AG20443 (cell line): ENCODE data around the gene IGF1R.
"Not testable (repeated sequence)": the region's sequence is repeated elsewhere in the genome, so short reads cannot be mapped to it uniquely, and the experiment has no call there.

Experiments used
- DNase-seq: peaks from one replicate; pipeline ENCODE4 v3.0.0; 2012; ENCODE audit warnings: low spot score, mixed read lengths

The IGF1R gene

DNA sequence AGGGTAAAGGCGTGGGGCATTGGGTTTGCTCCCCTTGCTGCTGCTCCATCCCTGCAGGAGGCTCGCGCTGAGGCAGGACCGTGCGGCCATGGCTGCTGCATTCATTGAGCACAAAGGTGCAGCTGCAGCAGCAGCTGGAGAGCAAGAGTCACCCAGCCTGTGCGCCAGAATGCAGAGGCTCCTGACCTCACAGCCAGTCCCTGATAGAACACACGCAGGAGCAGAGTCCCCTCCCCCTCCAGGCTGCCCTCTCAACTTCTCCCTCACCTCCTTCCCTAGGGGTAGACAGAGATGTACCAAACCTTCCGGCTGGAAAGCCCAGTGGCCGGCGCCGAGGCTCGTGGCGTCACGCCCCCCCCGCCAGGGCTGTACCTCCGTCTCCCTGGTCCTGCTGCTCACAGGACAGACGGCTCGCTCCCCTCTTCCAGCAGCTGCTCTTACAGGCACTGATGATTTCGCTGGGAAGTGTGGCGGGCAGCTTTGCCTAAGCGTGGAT lies 312.3 kb downstream of the IGF1R start:
- DNase-seq: no peak

DNA sequence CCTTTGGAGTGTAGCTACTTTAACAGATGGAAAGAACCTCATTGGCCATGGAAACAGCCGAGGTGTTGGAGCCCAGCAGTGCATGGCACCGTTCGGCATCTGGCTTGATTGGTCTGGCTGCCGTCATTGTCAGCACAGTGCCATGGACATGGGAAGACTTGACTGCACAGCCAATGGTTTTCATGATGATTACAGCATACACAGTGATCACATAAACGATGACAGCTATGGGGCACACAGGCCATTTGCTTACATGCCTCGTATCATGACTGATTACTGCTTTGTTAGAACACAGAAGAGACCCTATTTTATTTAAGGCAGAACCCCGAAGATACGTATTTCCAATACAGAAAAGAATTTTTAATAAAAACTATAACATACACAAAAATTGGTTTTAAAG lies 315.1 kb downstream of the IGF1R start:
- no peak for DNase-seq

- no peak for DNase-seq
Observed at GRCh38 chr15:98964466-98965133, 316.3 kb downstream of the IGF1R start.

- not testable (repeated sequence) for DNase-seq
Observed at GRCh38 chr15:98965134-98965491, 316.8 kb downstream of the IGF1R start.

- no peak for DNase-seq
Observed at GRCh38 chr15:98965597-98965996, 317.3 kb downstream of the IGF1R start.

GRCh38 chr15:98966091-98966787 lies 317.9 kb downstream of the IGF1R start:
- peak; percentile 30 for DNase-seq

DNA sequence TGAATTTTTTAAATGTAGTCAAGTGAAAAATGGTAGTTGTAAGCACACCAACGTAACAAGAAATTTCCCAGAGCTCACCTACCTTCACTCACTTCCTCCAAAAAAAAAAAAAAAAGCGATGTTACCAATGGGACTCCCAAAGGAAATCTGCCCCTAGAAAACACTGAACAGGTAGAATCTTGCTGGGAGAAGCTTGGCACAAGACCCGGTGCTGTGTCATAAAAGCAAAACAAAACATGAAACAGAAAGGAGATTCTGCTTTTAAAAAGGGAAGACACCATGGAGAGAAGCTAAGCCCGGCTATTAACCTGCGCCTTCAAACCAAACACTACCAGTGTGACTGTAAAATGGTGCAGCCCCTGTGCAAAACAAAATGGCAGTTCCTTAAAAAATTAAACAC lies 318.8 kb downstream of the IGF1R start:
- DNase-seq: no peak

- DNase-seq: no peak
Observed at GRCh38 chr15:98967916-98968315, 319.6 kb downstream of the IGF1R start.

- DNase-seq: no peak
Observed at GRCh38 chr15:98968576-98968975, 320.2 kb downstream of the IGF1R start.

DNA sequence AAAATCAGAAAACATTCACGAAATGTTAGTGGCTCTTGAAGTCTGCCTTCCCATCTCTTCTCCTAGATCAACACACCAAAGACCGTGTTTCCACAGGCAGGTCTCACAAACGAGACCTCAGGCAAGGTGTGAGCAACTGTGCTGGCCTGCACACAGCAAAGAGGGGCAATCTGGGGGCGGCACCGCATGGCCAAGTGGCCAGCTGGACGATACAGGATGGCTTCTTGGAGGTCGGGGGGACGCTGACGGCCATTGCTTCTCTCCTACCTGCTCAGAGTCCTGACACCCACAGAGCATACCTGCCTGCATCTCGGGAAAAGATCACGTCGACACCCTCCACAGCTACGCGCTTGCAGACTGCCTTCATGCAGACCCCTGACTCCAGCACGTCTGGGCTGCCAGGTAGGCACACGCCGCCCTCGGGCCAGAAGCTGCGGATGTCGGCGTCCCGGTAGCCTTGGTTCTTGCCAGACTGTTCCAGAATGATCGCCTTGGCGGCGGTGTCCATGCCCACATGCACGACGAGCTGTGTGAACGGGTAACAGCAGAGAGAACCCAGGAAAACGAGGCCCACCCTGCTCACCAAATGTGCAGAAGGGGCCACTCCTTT lies 320.9 kb downstream of the IGF1R start:
- DNase-seq: no peak

GRCh38 chr15:98970799-98971198 lies 322.5 kb downstream of the IGF1R start:
- DNase-seq: no peak

DNA sequence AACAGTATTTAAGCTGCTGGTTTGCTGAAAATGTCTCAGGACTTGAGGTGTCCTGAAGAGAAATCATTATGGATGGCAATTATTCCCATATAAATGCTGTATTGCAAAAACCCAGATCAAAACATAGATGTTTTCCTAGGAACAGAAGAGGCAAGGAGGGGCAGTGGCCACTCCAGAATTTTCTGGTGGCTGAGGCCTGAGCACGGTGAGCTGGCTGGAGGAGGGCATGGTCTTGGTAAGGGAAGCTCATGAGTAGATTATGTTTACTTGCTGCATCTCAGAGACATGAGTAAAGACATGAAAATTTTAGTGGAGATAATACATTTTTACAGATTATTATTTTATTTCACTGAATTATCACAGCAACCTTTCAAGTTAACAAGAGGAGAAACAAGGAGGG lies 328.2 kb downstream of the IGF1R start:
- no peak for DNase-seq

- no peak for DNase-seq
Observed at GRCh38 chr15:98977441-98977840, 329.1 kb downstream of the IGF1R start.

DNA sequence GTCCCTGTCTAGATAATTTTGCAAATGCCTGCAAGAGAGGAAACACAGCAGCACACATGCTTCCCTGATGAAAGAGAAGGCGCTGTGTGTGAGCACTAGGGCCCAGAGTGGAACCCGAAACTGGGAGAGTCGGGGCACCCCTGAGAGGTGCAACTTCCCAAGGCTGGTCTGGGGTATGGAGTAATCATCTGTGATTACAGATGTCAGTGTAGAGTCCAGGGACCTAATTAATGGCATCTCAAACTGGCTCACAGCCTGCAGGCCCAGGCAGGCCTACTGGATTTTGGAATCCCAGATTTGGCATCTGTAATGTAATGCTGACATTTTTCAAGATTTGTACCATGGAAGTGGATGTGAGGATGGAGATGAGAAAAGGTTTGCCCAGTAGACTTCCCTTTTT lies 329.8 kb downstream of the IGF1R start:
- no peak for DNase-seq

DNA sequence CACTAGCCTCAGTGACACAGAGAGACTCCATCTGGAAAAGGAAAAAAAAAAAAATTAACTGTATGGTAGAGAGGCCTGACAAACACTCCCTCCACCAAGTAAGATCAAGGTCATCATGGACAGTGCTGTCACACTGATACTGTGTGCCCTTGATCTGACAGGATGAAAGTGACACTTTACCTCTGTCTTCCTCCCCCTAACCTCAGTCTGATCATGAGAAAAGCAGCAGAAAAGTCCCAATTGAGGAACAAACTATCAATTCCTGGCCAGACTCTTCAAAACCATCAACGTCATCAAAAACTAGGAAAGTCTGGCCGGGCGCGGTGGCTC lies 332.5 kb downstream of the IGF1R start:
- DNase-seq: no peak

DNA sequence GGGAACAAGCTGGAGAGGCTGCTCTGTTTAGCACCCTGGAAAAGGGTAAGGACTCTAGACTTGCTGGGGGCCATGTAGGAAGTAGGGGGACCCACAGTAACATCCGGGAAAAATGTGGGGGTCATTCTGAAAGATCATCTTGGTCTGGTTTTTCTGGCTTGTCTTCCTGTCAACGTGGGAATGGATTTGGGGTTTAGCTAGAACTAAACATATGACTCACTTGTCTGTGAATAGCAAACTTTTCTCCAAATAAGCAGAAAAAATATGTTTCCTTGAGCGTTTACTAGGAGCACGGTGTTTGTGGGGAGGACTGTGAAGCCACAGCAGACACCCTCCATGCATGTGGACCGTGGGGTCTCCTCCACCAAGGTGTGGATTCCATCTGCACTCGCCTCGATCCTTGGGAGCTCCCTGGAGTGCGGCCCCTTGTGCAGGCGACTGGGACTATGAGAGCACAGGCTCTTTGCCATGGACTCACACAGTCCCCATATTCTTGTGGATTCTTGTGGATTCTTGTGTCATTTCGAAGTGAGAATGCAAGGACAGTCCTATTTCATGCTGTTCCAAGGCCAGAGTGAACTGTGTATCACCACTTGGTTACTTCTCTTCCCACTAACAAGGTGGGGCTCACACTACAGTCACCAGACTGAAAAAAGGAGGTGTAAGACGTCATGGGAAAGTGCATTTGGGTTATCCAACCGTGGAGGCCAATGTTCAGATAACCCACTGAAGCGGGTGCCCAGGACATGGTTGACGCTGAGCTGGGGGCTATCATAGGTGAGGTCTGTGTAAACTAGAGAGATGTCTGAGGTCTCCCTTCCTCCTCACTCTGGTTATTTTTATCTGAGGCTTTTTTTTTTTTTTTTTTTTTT lies 333.7 kb downstream of the IGF1R start:
- DNase-seq: peak; percentile 27

GRCh38 chr15:98983334-98983733 lies 335.0 kb downstream of the IGF1R start:
- peak; percentile 88 for DNase-seq

GRCh38 chr15:98986281-98986680 lies 337.9 kb downstream of the IGF1R start:
- no peak for DNase-seq

GRCh38 chr15:98994892-98995291 lies 346.6 kb downstream of the IGF1R start:
- DNase-seq: no peak

- DNase-seq: no peak
Observed at GRCh38 chr15:98996169-98996568, 347.8 kb downstream of the IGF1R start.

DNA sequence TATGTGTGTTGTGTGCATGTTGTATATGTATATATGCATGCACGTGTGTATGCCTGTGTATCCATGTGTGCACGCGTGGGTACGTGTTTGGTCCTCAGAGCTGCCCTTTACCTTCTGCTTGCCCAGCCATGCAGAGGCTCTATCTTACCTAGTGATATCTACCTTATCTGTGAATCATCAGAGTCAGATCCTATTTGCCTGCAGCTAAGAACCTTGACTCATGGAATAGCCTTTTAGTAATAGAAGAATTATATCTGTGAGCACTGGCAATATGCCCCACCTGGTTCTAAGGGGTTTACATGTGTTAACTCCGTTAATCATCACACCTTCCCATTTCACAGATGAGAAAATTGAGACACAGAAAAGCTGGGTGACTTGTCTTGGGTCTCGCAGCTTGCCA lies 348.3 kb downstream of the IGF1R start:
- no peak for DNase-seq

GRCh38 chr15:98997312-98997711 lies 349.0 kb downstream of the IGF1R start:
- DNase-seq: no peak

- no peak for DNase-seq
Observed at GRCh38 chr15:98997755-98998154, 349.4 kb downstream of the IGF1R start.
